ENCODE results near the gene CTNNAL1.

GRCh38 chr9:109002141-109002540, 11.2 kb downstream of the CTNNAL1 start:
- TF ChIP-seq CTCF (conservative IDR thresholded peaks at IDR 0.05 in 1 of 2, IDR thresholded peaks at IDR 0.05 in 1 of 2; ENCODE audit: extremely low read depth in 1 of 2, insufficient read depth in 1 of 2, low read depth in 1 of 2, low read length in 2 of 2), result no peak
- no peak for TF ChIP-seq EZH2 (IDR thresholded peaks at IDR 0.05; ENCODE audit: borderline replicate concordance, low read length)
